Measurements from ENCODE around the gene RTEL1. TPM values are rescaled to one million over a fixed set of nuclear protein-coding genes. Genes with fewer than 3 reads are reported as not detected.

Gene RTEL1
- 58.0 TPM for total RNA-seq (2021; ENCODE audit: unreplicated experiment)
- polyA plus RNA-seq (2012) = 24.9 and 26.1 TPM in 2 replicates
- percentile 62 among the genes with signal in this experiment for Bru-seq, nascent RNA
- BruChase-seq, experiment 1, labeled RNA remaining after a 6-hour chase = percentile 84 among the genes with signal in this experiment
- percentile 74 among the genes with signal in this experiment for BruChase-seq, experiment 2, labeled RNA remaining after a 2-hour chase
- long read RNA-seq, full-length matches to known transcripts = 2 of 31 reads
- long read RNA-seq, partial matches to known transcripts = 23 of 31 reads
- long read RNA-seq, other reads (novel, unspliced or antisense) = 6 of 31 reads

- ChIA-PET CTCF (interaction anchor here (1.0 kb wide), 1 partner anchor 16 kb away, joined by 5 read pairs; no protein-coding TSS in a partner anchor), RAD21 (ENCODE audit: low non-redundant PET in 1 of 2, low total read pairs in 2 of 2, uncharacterized antibody in 2 of 2, unreplicated experiment in 2 of 2) (interaction anchor here (1.0 to 1.3 kb wide), 2 partner anchors 24 kb away, joined by 3 to 5 read pairs; no protein-coding TSS in a partner anchor), POLR2A (interaction anchor here (0.8 to 1.5 kb wide), 9 partner anchors 9 to 206 kb away, joined by 3 to 14 read pairs (median 4); partner anchors contain the start of gene HELZ2)
- peaks cover 16 to 41% of the 10 kb centered on the region in 2 experiments for H3K4me1 ChIP-seq (ENCODE audit: control insufficient read depth in 1 of 2, insufficient read depth in 2 of 2, low read length in 2 of 2)
- peak within 1 kb of the TSS; percentile 73 for H3K27ac ChIP-seq (ENCODE audit: low read depth, low read length)
- H4K20me1 ChIP-seq (ENCODE audit: insufficient read depth) = no peaks in the 10 kb centered on the region
- DNase-seq (ENCODE audit: low read depth, low spot score) (peak; percentile 80), ATAC-seq (peak; percentile 86)
- H3K4me2 ChIP-seq (ENCODE audit: low read length) = peak within 1 kb of the TSS; percentile 97
- intact Hi-C loops (cut with micrococcal nuclease) = loop anchor here (1.0 kb wide), 2 partner anchors 24 to 30 kb away; no protein-coding TSS in a partner anchor
- TSS peak; percentile 33 for BruUV-seq (replicated peaks)
- peaks cover 6 to 12% of the 10 kb centered on the region in 2 experiments for H3K36me3 ChIP-seq (ENCODE audit: control insufficient read depth in 1 of 2, insufficient read depth in 2 of 2, low read length in 2 of 2)
- H3K4me3 ChIP-seq (replicated peaks in 1 of 2; ENCODE audit: low read depth in 1 of 2, low read length in 2 of 2) = peak within 1 kb of the TSS; percentile 82 to 99
- no peaks in the 10 kb centered on the region for H3K9me2 ChIP-seq (ENCODE audit: insufficient read depth)
- H2AFZ ChIP-seq (ENCODE audit: low read depth, low read length, poor library complexity, severe bottlenecking) = no peak within 1 kb of the TSS
- H3K27me3 ChIP-seq (ENCODE audit: insufficient read depth, low read length) = no peaks in the 10 kb centered on the region
- peaks cover 40% of the 10 kb centered on the region for H3K79me2 ChIP-seq (ENCODE audit: insufficient read depth, low read length)
- H3K9ac ChIP-seq (ENCODE audit: low read length) = peak within 1 kb of the TSS; percentile 82
- H3K9me3 ChIP-seq (ENCODE audit: control insufficient read depth in 1 of 2, insufficient read depth in 1 of 2, low read depth in 1 of 2, low read length in 2 of 2) = no peaks in the 10 kb centered on the region
- TF ChIP-seq POLR2AphosphoS5 (IDR thresholded peaks at IDR 0.05; ENCODE audit: low read depth, low read length) (peak; percentile 57; the same call in 1 of the 2 replicates), ZFX (IDR thresholded peaks at IDR 0.05) (peak; percentile 98), EGR1 (IDR thresholded peaks at IDR 0.05; ENCODE audit: low read depth) (no peak), YY1 (IDR thresholded peaks at IDR 0.05; ENCODE audit: extremely low read depth, insufficient replicate concordance, low read depth, low read length) (peak; percentile 50), JUND (IDR thresholded peaks at IDR 0.05) (no peak)
These were observed at the start of gene RTEL1 for GRCh38 chr20:63657937-63658748. Gene RTEL1, plus strand, starts transcription at chr20:63658312. Its CDS starts 1,091 bp downstream, at chr20:63659403.

Measured in HCT116 (cell line).